ENCODE measurements around the gene SELENOI. TPM values are rescaled to one million over a fixed set of nuclear protein-coding genes. Genes with fewer than 3 reads are reported as not detected.

Gene SELENOI
- total and polyA plus RNA-seq, 2 donors (not counting 3 experiments of a cell fraction or from before 2014, with no cell fraction given), result 10.8 to 25.3 TPM

GRCh38 chr2:26411419-26411818 lies 65.5 kb downstream of the SELENOI start:
- Histone ChIP-seq H2AFZ (ENCODE audit: low read depth, low read length) (no peak overlapping the region), H3K4me3 (replicated peaks in 1 of 3; ENCODE audit: insufficient read depth in 1 of 3, low read depth in 1 of 3, low read length in 3 of 3) (no peak overlapping the region), H3K36me3 (ENCODE audit: control insufficient read depth in 2 of 2, extremely low read depth in 1 of 2, insufficient read depth in 2 of 2, low read length in 2 of 2) (no peaks in the 10 kb centered on the region), H3K9ac (replicated peaks; ENCODE audit: extremely low read depth, insufficient read depth, low read length) (no peak overlapping the region), H3K4me1 (ENCODE audit: control insufficient read depth, extremely low read depth, insufficient read depth, low read length) (no peaks in the 10 kb centered on the region), H4K20me1 (replicated peaks; ENCODE audit: control insufficient read depth, extremely low read depth, insufficient read depth, low read length) (no peaks in the 10 kb centered on the region), H3K4me2 (ENCODE audit: insufficient read depth, low read length) (no peak overlapping the region), H3K9me1 (replicated peaks; ENCODE audit: control insufficient read depth, extremely low read depth, insufficient read depth, low read length) (no peaks in the 10 kb centered on the region), H3K27ac (ENCODE audit: insufficient read depth, low read depth, low read length) (no peak overlapping the region), H3K27me3 (ENCODE audit: control insufficient read depth in 2 of 2, insufficient read depth in 2 of 2, low read length in 2 of 2) (peaks cover 1 to 7% of the 10 kb centered on the region in 2 experiments), H3K79me2 (ENCODE audit: control insufficient read depth, insufficient read depth, low read length) (no peaks in the 10 kb centered on the region), H3K9me3 (replicated peaks; ENCODE audit: control insufficient read depth, insufficient read depth, low read length) (no peaks in the 10 kb centered on the region)
- FAIRE-seq (no peak), DNase-seq (ENCODE audit: low read depth, low spot score) (no peak)
- intact Hi-C loops (cut with micrococcal nuclease) (no loop called here), dilution Hi-C loops (cut with MboI; ENCODE audit: extremely low pct_ligation_motif_present, low sequenced_read_pairs) (no loop called here)
- POLR2A ChIA-PET, result no interaction called here
- BruUV-seq (replicated peaks), result no TSS peak
- CTCF ChIA-PET, result no interaction called here
- TF ChIP-seq POLR2AphosphoS5 (IDR thresholded peaks at IDR 0.05; ENCODE audit: insufficient read depth, low read depth, low read length), result no peak
- TF ChIP-seq POLR2A (IDR thresholded peaks at IDR 0.05; ENCODE audit: low read depth, low read length), result no peak
- no peak for TF ChIP-seq CTCF (IDR thresholded peaks at IDR 0.05; ENCODE audit: extremely low read depth in 1 of 2, insufficient read depth in 1 of 2, low read depth in 1 of 2, low read length in 2 of 2)
- no peak for TF ChIP-seq EZH2 (IDR thresholded peaks at IDR 0.05; ENCODE audit: borderline replicate concordance, low read depth, low read length, severe bottlenecking)
- no peak for TF ChIP-seq MAX (IDR thresholded peaks at IDR 0.05; ENCODE audit: insufficient read depth, insufficient read length)
- no peak for TF ChIP-seq FOS (IDR thresholded peaks at IDR 0.05; ENCODE audit: borderline replicate concordance, insufficient read depth, low read length)
- TF ChIP-seq GATA2 (IDR thresholded peaks at IDR 0.05; ENCODE audit: insufficient read depth, insufficient read length, low read depth, low read length), result no peak
- no peak for TF ChIP-seq MYC (IDR thresholded peaks at IDR 0.05; ENCODE audit: low read depth, low read length)
- TF ChIP-seq JUN (IDR thresholded peaks at IDR 0.05; ENCODE audit: borderline replicate concordance, insufficient read depth, insufficient read length, low read depth), result no peak
